ENCODE data around the gene RBM24.

- TF ChIP-seq, protein P1, sequence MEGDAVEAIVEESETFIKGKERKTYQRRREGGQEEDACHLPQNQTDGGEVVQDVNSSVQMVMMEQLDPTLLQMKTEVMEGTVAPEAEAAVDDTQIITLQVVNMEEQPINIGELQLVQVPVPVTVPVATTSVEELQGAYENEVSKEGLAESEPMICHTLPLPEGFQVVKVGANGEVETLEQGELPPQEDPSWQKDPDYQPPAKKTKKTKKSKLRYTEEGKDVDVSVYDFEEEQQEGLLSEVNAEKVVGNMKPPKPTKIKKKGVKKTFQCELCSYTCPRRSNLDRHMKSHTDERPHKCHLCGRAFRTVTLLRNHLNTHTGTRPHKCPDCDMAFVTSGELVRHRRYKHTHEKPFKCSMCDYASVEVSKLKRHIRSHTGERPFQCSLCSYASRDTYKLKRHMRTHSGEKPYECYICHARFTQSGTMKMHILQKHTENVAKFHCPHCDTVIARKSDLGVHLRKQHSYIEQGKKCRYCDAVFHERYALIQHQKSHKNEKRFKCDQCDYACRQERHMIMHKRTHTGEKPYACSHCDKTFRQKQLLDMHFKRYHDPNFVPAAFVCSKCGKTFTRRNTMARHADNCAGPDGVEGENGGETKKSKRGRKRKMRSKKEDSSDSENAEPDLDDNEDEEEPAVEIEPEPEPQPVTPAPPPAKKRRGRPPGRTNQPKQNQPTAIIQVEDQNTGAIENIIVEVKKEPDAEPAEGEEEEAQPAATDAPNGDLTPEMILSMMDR (IDR thresholded peaks at IDR 0.05): no peak
- TF ChIP-seq POLR2AphosphoS5 (IDR thresholded peaks at IDR 0.05): no peak
- TF ChIP-seq POLR2A (IDR thresholded peaks at IDR 0.05): no peak
Observed at GRCh38 chr6:17289630-17290061, 8.5 kb downstream of the RBM24 start.

Data from suprapubic skin (tissue), 4 donors.